Esophagus muscularis mucosa (tissue), 3 donors: Measurements from ENCODE around the gene ZFP64.

ENCODE experiments used
- POLR2A ChIP-seq: fragments of 450-650 bp; IDR thresholded peaks from one replicate; pipeline ENCODE4 v1.6.1; 2017; ENCODE audit warnings: antibody characterized with exemption, moderate library complexity, mild to moderate bottlenecking, low read depth
- POLR2AphosphoS5 ChIP-seq, 2 donors: sonication (generic); formaldehyde crosslinking; IDR thresholded peaks; one replicate each; pipeline ENCODE4 v1.6.1; 2017; ENCODE audit warnings: antibody characterized with exemption in 2 of 2
- TF ChIP-seq, protein P1 (sequence below), 3 experiments: fragments of 200-600 bp in 2 of 3; fragments of 450-650 bp in 1 of 3; sonication (generic) in 2 of 3; IDR thresholded peaks; one replicate each; pipeline ENCODE4 v1.5.1; 2017 to 2019; ENCODE audit warnings: antibody characterized with exemption in 3 of 3, mild to moderate bottlenecking in 2 of 3, moderate library complexity in 1 of 3

GRCh38 chr20:52179331-52180179 is 12.0 kb downstream of the ZFP64 start:
- TF ChIP-seq, protein P1, sequence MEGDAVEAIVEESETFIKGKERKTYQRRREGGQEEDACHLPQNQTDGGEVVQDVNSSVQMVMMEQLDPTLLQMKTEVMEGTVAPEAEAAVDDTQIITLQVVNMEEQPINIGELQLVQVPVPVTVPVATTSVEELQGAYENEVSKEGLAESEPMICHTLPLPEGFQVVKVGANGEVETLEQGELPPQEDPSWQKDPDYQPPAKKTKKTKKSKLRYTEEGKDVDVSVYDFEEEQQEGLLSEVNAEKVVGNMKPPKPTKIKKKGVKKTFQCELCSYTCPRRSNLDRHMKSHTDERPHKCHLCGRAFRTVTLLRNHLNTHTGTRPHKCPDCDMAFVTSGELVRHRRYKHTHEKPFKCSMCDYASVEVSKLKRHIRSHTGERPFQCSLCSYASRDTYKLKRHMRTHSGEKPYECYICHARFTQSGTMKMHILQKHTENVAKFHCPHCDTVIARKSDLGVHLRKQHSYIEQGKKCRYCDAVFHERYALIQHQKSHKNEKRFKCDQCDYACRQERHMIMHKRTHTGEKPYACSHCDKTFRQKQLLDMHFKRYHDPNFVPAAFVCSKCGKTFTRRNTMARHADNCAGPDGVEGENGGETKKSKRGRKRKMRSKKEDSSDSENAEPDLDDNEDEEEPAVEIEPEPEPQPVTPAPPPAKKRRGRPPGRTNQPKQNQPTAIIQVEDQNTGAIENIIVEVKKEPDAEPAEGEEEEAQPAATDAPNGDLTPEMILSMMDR (IDR thresholded peaks at IDR 0.05), result no peak
- TF ChIP-seq POLR2A (no peak), POLR2AphosphoS5 (IDR thresholded peaks at IDR 0.05) (no peak)
